ENCODE measurements around the gene ARRB1. TPM values are rescaled to one million over a fixed set of nuclear protein-coding genes. Genes with fewer than 3 reads are reported as not detected.

ARRB1 gene
- total and polyA plus RNA-seq, 9 of the 15 experiments (the other 6 are each of a cell fraction or from before 2014, with no cell fraction given): 6.6 to 45.4 (median 28.5) TPM

DNA sequence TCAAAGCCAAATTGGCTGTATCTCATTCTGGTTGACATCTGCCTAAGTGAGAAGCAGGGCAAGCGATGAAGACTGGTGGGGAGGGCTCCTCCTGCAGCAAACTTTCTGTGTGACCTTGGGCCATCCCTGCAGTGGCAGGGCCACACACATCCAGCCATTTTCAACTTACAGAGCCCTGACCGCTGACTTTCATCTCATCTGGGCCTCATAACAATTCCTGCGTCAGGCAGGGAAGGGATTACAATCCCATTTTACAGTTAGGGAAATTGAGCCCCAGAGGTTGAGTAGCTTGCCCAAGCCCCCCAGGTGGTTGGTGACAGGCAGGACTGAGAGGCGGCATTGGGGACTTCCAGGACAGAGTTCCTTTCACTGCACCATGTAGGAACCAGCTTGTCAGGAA, 89.0 kb downstream of the ARRB1 start:
- Histone ChIP-seq H3K4me1 (replicated peaks in 1 of 2; ENCODE audit: control insufficient read depth in 2 of 2, insufficient read depth in 2 of 2, low read length in 2 of 2) (peaks cover 0 to 9% of the 10 kb centered on the region in 2 experiments; a peak in 2 of 5 replicates), H3K9ac (ENCODE audit: insufficient read depth in 1 of 2, low read depth in 2 of 2, low read length in 2 of 2) (no peak overlapping the region), H3K27ac (ENCODE audit: extremely low read depth, low read depth, low read length) (no peak overlapping the region), H3K9me1 (ENCODE audit: control insufficient read depth, insufficient read depth, low read length) (peaks cover 6% of the 10 kb centered on the region), H3K9me3 (replicated peaks; ENCODE audit: control insufficient read depth, insufficient read depth, low read depth, low read length) (no peaks in the 10 kb centered on the region), H4K20me1 (replicated peaks; ENCODE audit: control insufficient read depth, insufficient read depth, low read length) (peaks cover 11% of the 10 kb centered on the region; the same call in 1 of the 2 replicates), H3K4me3 (no peak overlapping the region), H3K4me2 (ENCODE audit: insufficient read depth, low read length) (no peak overlapping the region), H3K79me2 (ENCODE audit: control insufficient read depth, insufficient read depth, low read length) (no peaks in the 10 kb centered on the region), H2AFZ (ENCODE audit: low read depth, low read length) (no peak overlapping the region), H3K36me3 (ENCODE audit: control insufficient read depth, insufficient read depth, low read length) (peaks cover 14% of the 10 kb centered on the region; the same call in 1 of the 3 replicates), H3K27me3 (ENCODE audit: control insufficient read depth in 2 of 2, insufficient read depth in 2 of 2, low read length in 2 of 2) (no peaks in the 10 kb centered on the region)
- TF ChIP-seq MECOM (CRISPR knock-in tag; IDR thresholded peaks at IDR 0.05) (no peak), BCL6 (CRISPR knock-in tag; IDR thresholded peaks at IDR 0.05) (no peak), MYC (IDR thresholded peaks at IDR 0.05; ENCODE audit: low read depth, low read length) (no peak), MYC (CRISPR knock-in tag; IDR thresholded peaks at IDR 0.05; ENCODE audit: borderline replicate concordance, low read depth) (no peak), SIX5 (IDR thresholded peaks at IDR 0.05; ENCODE audit: borderline replicate concordance in 1 of 2, insufficient read depth in 1 of 2, low read depth in 1 of 2, low read length in 2 of 2) (no peak), CBX1 (IDR thresholded peaks at IDR 0.05; ENCODE audit: low read depth) (no peak)
- intact Hi-C loops (cut with micrococcal nuclease) (no loop called here), in situ Hi-C loops (cut with MboI) (no loop called here)
- DNase-seq (ENCODE audit: extremely low read depth in 1 of 4, low spot score in 3 of 4) (no peak), ATAC-seq (no peak), FAIRE-seq (no peak)
- ChIA-PET POLR2A (interaction anchor here (0.6 to 1.1 kb wide), 3 partner anchors 14 to 113 kb away, joined by 3 read pairs; no protein-coding TSS in a partner anchor), CTCF (ENCODE audit: low intra/inter-chr PET ratio) (no interaction called here)
- WGBS (ENCODE audit: insufficient coverage, low coverage, missing lambda C conversion rate): 64% methylated on average over 4 of the region's 4 CpGs
- no TSS peak for BruUV-seq (replicated peaks)

- FAIRE-seq (no peak), ATAC-seq (no peak), DNase-seq (ENCODE audit: extremely low read depth in 1 of 4, low spot score in 3 of 4) (no peak)
- Histone ChIP-seq H3K9ac (ENCODE audit: insufficient read depth in 1 of 2, low read depth in 2 of 2, low read length in 2 of 2) (no peak overlapping the region; a peak in 1 of 4 replicates), H3K27me3 (ENCODE audit: control insufficient read depth in 2 of 2, insufficient read depth in 2 of 2, low read length in 2 of 2) (no peaks in the 10 kb centered on the region), H2AFZ (ENCODE audit: low read depth, low read length) (no peak overlapping the region), H3K4me1 (replicated peaks in 1 of 2; ENCODE audit: control insufficient read depth in 2 of 2, insufficient read depth in 2 of 2, low read length in 2 of 2) (peaks cover 0 to 4% of the 10 kb centered on the region in 2 experiments; a peak in 1 of 5 replicates), H3K4me3 (no peak overlapping the region), H3K9me1 (ENCODE audit: control insufficient read depth, insufficient read depth, low read length) (peaks cover 2% of the 10 kb centered on the region), H3K79me2 (ENCODE audit: control insufficient read depth, insufficient read depth, low read length) (no peaks in the 10 kb centered on the region), H3K36me3 (ENCODE audit: control insufficient read depth, insufficient read depth, low read length) (peaks cover 9% of the 10 kb centered on the region; the same call in 1 of the 3 replicates), H3K4me2 (ENCODE audit: insufficient read depth, low read length) (no peak overlapping the region), H3K9me3 (replicated peaks; ENCODE audit: control insufficient read depth, insufficient read depth, low read depth, low read length) (no peaks in the 10 kb centered on the region), H3K27ac (ENCODE audit: extremely low read depth, low read depth, low read length) (no peak overlapping the region), H4K20me1 (replicated peaks; ENCODE audit: control insufficient read depth, insufficient read depth, low read length) (peaks cover 11% of the 10 kb centered on the region; the same call in 1 of the 2 replicates)
- intact Hi-C loops (cut with micrococcal nuclease): no loop called here
- WGBS (ENCODE audit: insufficient coverage, low coverage, missing lambda C conversion rate): 69% methylated on average over 6 of the region's 6 CpGs
- ChIA-PET POLR2A (interaction anchor here (0.6 to 1.1 kb wide), 5 partner anchors 15 to 206 kb away, joined by 3 read pairs; no protein-coding TSS in a partner anchor), CTCF (ENCODE audit: low intra/inter-chr PET ratio) (no interaction called here)
- BruUV-seq (replicated peaks): no TSS peak
- in situ Hi-C loops (cut with MboI): no loop called here
- no peak for TF ChIP-seq BDP1 (IDR thresholded peaks at IDR 0.05; ENCODE audit: insufficient read depth, insufficient read length)
- TF ChIP-seq AFF1 (IDR thresholded peaks at IDR 0.05; ENCODE audit: low read depth in 1 of 2, partially characterized antibody in 2 of 2): no peak
- no peak for TF ChIP-seq HMG20B (CRISPR knock-in tag; IDR thresholded peaks at IDR 0.05)
- TF ChIP-seq ZKSCAN3 (CRISPR knock-in tag; IDR thresholded peaks at IDR 0.05): no peak
Observed at GRCh38 chr11:75261902-75262361, 89.5 kb downstream of the ARRB1 start.
